ENCODE data around the gene FAM118B.

FAM118B gene

DNA sequence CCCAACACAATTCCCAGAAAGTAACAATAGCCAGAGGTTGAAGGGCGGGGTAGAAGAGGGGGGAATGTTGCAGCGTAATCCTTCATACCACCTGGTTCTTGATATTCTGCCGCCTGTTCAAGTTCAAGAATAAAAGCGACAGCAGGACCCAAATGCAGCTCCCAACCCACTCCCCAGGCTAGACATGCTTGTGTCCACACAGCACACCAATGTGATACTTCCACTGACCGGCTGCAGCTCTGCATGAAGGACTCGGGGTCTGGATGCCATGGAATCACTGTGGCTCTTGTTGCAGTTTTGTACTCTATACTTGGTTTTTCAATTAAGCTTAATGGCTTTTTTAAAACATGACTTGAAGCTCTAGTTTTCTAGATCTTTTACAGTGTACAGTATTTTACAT, 50.6 kb downstream of the FAM118B start:
- TF ChIP-seq, protein P1, sequence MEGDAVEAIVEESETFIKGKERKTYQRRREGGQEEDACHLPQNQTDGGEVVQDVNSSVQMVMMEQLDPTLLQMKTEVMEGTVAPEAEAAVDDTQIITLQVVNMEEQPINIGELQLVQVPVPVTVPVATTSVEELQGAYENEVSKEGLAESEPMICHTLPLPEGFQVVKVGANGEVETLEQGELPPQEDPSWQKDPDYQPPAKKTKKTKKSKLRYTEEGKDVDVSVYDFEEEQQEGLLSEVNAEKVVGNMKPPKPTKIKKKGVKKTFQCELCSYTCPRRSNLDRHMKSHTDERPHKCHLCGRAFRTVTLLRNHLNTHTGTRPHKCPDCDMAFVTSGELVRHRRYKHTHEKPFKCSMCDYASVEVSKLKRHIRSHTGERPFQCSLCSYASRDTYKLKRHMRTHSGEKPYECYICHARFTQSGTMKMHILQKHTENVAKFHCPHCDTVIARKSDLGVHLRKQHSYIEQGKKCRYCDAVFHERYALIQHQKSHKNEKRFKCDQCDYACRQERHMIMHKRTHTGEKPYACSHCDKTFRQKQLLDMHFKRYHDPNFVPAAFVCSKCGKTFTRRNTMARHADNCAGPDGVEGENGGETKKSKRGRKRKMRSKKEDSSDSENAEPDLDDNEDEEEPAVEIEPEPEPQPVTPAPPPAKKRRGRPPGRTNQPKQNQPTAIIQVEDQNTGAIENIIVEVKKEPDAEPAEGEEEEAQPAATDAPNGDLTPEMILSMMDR (IDR thresholded peaks at IDR 0.05; ENCODE audit: low read depth, low read length, missing control alignments), result no peak
- H3K4me3 ChIP-seq (ENCODE audit: low read depth, low read length), result no peak overlapping the region
- DNase-seq (ENCODE audit: low read depth), result no peak
- in situ Hi-C loops (cut with HindIII; ENCODE audit: low sequenced_read_pairs), result no loop called here

DNA sequence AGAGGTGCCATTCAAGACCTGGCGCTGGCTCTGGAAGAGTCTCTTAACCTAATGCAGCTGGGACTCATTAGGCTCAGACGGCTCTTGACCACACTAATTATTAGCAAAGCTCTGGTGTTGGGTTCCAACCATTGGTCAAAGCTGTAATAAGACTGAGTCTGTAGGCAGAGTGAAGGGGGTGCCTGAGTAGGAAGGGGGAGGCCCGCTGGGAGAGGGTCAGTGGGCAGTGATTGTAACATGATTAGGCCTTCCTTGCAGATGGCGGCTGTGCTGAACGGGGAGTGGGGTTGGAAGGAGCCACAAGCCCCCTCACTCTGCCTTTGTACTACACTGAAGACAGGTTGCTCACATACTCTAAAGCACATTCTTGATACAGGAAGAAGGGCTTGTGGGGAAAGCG, 51.9 kb downstream of the FAM118B start:
- no peak overlapping the region for H3K4me3 ChIP-seq (ENCODE audit: low read depth, low read length)
- in situ Hi-C loops (cut with HindIII; ENCODE audit: low sequenced_read_pairs), result no loop called here
- DNase-seq (ENCODE audit: low read depth), result no peak
- TF ChIP-seq, protein P1 (IDR thresholded peaks at IDR 0.05; ENCODE audit: low read depth, low read length, missing control alignments), result no peak

DNA sequence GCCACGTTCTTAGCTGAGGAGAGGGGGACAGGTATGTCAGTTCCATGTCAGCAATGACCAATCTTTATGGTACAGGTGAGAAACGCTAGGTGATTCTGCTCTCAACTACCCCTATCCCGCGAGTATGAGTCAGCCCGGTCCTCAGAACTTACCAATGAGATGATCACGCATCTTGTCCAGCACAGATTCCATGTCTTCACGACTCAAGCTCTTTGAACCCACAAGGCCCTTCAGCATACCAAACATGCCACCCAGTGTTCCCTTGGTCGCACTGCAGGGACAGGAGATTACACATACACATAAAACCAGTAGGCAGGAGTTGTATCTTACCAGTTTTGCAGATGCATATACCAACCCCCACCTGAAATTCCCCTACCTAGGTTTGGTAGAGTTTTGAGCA, 54.2 kb downstream of the FAM118B start:
- no peak for DNase-seq (ENCODE audit: low read depth)
- in situ Hi-C loops (cut with HindIII; ENCODE audit: low sequenced_read_pairs), result no loop called here

DNA sequence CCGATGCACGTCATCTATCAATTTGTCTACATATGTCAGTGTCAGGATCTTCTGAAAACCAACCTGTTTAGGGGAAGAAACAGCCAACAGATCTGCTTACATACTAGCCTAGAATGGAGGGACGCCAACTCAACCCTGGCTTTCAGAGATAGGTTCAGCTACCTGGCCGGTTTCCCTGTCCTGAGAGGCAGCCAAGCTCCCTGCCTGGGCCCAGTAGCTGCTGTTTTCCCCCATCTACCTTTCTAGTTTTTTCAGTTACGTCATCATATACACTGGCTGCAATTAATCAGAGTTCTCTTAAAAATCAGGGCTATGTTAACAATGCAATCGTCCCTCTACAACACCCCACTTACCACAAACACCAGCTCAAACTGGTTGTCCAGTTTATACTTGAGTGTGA, 56.1 kb downstream of the FAM118B start:
- peak overlapping the region; percentile 97 for H3K4me3 ChIP-seq (ENCODE audit: low read depth, low read length)
- no peak for DNase-seq (ENCODE audit: low read depth)
- TF ChIP-seq, protein P1 (IDR thresholded peaks at IDR 0.05; ENCODE audit: low read depth, low read length, missing control alignments), result no peak
- in situ Hi-C loops (cut with HindIII; ENCODE audit: low sequenced_read_pairs), result no loop called here

More for the DNA sequence above, 54.2 kb downstream of the FAM118B start:
- TF ChIP-seq, protein P1 (IDR thresholded peaks at IDR 0.05; ENCODE audit: low read depth, low read length, missing control alignments), result no peak
- no peak overlapping the region for H3K4me3 ChIP-seq (ENCODE audit: low read depth, low read length)

DNA sequence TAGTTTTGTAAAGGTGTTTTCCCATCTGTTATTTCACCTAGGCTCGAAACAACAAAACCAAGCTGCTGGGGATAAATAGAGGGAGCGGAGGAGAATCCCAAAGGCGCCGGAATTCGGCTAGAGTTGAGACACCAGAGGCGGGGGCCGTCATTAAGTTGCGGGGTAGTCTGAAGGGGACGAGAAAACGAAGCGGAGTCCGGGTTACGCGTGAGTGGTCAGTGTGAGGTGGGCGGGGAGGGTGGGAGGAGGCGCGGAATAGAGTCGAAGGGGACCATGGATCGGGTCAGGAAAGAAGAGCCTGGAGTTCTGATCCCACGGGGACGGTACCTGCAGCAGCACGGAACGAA, 56.8 kb downstream of the FAM118B start:
- DNase-seq (ENCODE audit: low read depth), result no peak
- in situ Hi-C loops (cut with HindIII; ENCODE audit: low sequenced_read_pairs), result no loop called here
- H3K4me3 ChIP-seq (ENCODE audit: low read depth, low read length), result peak overlapping the region; percentile 97
- TF ChIP-seq, protein P1 (IDR thresholded peaks at IDR 0.05; ENCODE audit: low read depth, low read length, missing control alignments), result no peak

DNA sequence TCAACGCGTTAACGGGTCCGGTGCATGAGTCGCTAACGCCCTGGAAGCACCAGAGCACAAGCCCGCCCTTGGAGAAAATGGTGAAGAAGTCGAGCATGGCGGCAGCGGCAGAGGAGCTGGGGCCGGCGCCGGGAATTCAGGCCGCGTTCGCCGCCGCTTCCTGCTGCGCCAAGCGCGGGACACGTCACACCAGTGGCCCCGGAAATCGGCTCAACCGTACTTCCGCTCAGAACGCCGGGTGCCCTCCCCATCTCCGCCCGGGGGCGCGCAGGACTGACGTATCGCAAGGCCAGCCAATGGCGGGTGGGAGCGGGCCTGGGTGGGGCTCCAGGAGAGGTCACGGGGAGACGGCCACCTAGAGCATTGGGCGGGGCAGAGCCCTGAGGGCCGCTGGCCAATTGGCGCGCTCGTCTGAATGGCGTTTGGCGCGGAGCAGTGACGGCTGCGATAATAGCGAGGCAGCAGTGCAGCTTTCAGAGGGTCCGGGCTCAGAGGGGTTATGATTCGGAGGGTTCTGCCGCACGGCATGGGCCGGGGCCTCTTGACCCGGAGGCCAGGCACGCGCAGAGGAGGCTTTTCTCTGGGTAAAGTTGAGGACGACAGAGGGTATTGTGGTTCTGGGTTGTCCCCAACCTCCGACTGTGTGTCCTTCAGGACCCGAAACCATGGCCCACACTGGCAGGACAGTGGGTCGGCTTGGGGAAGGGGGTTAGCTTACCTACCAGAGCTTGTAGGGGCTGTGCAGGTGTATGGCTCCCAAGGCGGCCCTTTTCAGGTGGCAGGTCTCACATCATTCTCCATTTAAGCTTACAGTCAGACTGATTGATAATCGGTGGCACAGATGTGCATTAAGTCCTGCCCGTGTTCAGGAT, 57.4 kb downstream of the FAM118B start, which contains the start of the genes FOXRED1 and SRPRA:
Gene FOXRED1, plus strand, starts transcription at position 447 of the 872 bp plus-strand sequence. Its CDS starts 53 bp downstream, at position 500.
Gene SRPRA, minus strand, starts transcription at position 188 of the 872 bp plus-strand sequence. Its CDS starts 91 bp downstream, at position 97.
- peak; percentile 97 for DNase-seq (ENCODE audit: low read depth)
- TF ChIP-seq, protein P1 (IDR thresholded peaks at IDR 0.05; ENCODE audit: low read depth, low read length, missing control alignments), result no peak
- peak within 1 kb of the TSS; percentile 97 for H3K4me3 ChIP-seq (ENCODE audit: low read depth, low read length)
- in situ Hi-C loops (cut with HindIII; ENCODE audit: low sequenced_read_pairs), result no loop called here

Measured in astrocyte of the cerebellum (primary cell).